HG02763 (cell line): ENCODE data around the gene TMEM37.

Experiments
- ATAC-seq: cut with Tn5 transposase; IDR thresholded peaks from one replicate; pipeline ENCODE4 v1.9.1; 2021; ENCODE audit warnings: mild to moderate bottlenecking, moderate library complexity; ENCODE audit not compliant: unreplicated experiment

TMEM37 gene

DNA sequence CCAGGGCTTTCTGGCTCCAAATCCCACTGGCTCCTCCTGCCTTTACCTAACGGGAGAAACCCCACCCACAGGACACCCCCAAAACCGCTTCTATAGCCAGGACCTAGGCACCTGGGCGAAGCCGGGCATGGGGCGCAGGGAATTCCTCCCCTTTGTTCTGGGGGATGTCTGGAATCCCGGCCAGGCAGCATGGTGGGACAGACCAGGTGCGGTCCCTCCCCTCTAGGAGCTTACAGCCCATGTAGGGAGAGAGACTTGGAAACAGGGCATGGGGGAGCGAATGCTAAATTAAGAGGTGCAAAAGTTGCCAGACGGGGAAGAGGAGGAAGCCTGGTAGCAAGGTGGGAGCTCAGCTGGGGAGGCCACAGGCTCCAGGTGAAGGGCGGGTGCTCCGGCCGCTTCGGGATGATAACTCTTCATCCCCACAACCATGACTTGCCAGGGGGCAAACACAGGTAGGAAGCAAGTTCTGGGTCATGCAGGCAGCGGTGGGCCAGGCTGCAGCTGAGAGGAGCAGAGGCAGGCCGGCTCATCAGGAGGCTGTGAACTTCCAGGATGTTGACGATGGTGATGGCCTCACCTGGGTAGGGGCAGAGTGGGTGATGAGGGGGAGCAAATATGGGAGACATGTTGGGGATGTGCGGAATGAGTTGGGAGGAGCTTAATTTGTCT is 1.3 kb downstream of the TMEM37 start:
- ATAC-seq: no peak

DNA sequence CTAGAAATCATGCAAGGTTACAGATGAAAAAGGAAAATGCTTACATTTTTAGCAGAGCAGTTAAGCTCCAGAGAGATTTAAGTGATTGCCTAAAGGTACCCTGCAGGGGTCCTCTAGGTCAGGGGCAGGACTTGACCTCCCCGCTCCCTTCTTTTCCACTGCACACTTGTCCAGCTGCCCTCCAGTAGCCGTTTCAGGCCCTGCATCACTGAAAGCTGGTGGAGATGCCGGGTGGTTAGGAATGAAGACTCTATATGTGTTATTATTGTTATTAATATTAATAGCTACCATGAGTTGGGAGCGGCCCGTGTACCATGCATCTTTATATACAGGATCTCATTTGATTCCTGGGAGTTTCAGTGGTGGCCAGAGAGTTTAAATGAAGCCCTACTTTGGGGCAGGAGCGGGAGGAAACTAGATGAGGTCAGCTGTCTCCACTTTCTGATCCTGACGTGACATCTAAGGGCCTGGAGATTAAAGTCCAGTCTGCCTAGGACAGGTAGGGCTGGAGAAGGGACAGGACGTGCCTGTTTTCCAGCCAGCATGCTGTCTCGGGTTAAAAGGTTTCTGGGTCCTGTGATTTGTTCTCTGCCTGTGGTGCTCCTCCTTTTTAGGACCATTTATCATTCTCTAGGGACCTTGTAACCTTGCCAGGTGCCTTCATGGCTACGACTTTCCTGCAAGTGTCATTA is 2.1 kb downstream of the TMEM37 start:
- ATAC-seq: no peak

DNA sequence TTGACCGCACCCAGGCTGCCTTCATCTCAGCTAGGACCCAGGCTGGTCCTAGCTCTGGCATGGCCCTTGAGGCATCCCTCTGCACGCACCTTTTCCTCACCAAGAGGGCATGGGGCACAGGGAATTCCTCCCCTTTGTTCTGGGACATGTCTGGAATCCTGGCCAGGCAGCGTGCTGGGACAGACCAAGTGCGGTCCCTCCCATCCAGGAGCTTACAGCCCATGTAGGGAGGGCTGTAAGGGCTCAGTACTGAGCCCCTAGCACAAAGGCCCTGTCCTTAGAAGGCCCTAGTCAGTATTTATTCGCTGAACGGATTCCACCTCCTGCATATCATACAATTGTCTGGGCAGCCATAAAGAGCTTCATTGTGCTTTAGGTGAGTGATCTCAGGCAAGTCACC is 3.0 kb downstream of the TMEM37 start:
- ATAC-seq: no peak

DNA sequence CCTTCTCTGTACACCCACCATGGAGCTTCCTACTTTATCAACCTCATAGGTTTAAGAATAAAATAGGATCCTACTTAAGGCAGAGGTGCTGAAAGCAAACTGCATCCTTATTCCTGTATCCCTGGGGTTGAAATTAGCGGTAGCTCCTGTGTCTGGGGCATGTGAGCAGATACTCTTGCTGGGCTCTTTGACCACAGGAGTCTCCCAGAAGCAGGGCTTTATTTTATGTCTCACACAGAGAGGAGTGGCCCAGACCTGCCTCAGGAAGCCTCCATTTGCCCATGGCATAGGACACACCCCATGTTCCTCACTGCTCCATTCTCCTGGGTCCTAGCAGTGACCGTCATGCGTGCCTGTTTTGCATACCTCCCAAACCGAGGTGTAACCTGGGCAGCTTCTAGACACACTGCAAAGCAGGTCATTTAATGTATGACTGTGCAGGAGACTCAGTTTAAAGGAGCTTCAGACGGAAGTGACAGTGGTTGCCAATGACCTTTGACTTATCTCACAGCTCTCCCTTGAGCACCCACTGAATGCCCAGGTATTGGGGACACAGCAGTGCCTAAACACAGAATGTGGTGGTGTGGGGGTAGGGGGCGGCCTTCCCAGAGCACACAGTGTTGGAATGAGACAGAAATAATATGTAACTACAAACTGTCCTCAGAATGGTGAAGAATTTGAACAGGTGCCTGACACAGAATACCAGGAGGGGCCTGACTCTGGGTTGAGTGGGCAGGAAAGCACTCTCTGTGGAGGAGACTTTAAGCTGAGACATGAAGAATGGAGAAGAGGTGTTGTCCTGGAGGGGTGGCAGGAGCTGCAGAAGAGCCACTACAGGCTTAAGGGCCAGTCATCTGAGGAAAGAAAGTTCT is 3.7 kb downstream of the TMEM37 start:
- ATAC-seq: no peak

DNA sequence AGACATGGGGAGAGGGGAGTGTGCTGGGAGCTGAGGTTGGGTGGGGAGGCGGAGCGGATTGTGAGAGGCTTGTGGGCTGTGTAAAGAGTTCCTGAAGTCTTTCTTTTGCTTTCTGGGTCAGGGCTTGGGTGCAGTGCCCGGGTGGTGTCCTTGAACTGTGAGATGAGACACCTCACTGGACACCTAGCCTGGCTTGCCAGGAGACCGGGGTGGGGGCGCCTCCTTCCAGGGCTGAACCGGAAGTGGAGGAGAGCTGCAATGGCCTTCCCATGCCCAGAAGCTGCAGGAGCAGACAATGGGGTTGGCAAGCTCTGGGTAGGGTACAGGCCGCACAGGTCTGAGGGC is 4.3 kb downstream of the TMEM37 start:
- ATAC-seq: no peak

DNA sequence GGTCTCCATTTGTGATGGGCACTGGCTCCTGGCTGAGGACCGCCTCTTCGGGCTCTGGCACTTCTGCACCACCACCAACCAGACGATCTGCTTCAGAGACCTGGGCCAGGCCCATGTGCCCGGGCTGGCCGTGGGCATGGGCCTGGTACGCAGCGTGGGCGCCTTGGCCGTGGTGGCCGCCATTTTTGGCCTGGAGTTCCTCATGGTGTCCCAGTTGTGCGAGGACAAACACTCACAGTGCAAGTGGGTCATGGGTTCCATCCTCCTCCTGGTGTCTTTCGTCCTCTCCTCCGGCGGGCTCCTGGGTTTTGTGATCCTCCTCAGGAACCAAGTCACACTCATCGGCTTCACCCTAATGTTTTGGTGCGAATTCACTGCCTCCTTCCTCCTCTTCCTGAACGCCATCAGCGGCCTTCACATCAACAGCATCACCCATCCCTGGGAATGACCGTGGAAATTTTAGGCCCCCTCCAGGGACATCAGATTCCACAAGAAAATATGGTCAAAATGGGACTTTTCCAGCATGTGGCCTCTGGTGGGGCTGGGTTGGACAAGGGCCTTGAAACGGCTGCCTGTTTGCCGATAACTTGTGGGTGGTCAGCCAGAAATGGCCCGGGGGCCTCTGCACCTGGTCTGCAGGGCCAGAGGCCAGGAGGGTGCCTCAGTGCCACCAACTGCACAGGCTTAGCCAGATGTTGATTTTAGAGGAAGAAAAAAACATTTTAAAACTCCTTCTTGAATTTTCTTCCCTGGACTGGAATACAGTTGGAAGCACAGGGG is 5.5 kb downstream of the TMEM37 start:
- ATAC-seq: no peak

DNA sequence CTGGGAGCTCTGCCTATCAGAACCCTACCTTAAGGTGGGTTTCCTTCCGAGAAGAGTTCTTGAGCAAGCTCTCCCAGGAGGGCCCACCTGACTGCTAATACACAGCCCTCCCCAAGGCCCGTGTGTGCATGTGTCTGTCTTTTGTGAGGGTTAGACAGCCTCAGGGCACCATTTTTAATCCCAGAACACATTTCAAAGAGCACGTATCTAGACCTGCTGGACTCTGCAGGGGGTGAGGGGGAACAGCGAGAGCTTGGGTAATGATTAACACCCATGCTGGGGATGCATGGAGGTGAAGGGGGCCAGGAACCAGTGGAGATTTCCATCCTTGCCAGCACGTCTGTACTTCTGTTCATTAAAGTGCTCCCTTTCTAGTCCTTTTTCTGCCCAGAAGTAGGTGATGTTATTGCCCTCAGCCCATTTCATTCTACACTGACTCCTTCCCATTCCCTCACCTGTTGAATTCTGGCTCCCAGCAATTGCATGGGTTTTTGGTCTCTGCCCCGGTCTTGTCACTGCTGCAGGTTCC is 6.5 kb downstream of the TMEM37 start:
- ATAC-seq: no peak

DNA sequence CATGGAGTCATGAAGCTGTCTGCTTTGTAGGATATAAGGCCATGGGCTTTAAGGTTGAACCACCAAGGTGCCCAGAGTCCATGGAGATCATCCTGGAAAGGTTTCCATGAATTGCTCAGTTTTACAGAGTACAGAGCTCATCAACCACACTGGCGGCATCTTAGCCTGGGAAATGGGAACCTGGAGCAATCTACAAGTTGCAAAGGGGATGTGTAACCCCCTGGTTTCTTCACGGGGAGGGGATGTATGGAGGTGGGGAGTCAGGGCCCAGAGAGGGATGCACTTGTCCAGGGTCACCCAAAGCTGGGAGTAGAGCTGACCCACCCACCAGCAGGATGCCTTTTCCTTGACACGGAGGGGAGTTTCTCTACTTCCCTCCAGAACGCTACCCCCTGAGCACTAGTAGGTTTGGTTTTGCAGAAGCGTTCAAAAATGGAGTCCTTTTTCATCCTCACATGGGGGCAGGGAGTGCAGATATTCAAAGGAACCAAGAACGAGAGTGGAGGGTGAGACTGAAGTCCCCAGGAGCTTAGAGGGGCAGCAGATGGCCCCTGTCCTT is 7.2 kb downstream of the TMEM37 start:
- no peak for ATAC-seq

DNA sequence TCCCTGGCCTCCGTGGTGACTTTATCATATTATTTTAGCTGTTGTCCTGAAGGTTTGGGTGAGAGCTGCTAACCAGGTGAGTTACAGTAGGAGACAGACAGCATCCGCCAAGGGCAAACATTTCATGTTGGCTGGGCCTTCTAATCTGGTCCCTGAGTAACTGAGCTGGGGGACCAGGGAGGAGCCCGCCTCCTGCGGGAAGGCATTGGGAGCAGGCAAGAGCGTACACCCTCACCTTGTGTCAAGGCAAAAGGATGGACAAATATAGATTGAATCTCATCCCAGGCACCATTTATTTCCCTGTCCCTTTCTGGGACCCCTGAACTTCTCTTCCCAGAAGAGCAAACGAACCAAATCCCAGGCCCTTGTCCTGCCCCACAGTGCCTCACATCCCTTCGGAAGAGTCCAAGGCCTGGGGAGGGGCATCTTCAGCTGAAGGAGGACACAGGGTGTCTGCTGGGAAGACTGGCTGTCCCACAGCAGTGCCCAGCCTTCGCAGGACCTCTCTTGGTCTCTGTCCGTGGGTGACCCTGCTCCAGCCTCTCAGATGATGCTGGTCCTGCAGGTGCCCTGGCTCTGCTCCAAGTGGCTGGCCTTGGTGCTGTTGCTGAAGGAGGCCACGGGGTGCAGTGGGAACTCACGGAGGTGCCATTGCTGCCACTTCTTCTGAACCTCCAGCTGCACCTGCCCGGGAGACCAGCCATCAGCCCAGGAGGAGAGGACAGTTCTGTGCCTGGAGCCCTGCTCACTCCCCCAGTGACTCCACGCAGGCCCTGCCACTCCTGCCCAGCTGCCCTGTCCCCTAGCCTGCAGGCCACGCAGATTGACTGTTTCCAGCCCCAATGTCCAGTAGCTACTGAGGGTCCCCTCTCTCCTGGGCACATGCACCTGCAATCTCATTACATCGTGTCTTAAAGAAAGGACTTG is 8.2 kb downstream of the TMEM37 start:
- no peak for ATAC-seq

DNA sequence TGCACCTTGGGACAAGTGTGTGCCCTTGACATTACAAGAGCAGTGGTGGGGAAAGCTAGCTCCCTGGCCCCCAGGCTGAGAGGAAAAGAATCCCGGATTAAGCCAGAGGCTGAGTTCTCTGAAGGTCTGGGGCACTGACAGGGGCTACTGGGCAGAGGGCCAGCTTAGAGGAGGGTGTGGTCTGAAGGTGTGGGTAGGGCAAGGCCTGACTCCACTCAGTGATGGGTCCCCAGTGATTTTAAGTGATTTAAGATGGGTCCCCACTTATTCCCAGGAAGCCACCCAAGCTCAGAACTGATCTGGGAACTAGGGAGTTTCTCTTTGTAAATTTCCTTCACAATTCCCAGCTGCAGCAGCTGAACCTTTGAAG is 8.8 kb downstream of the TMEM37 start:
- no peak for ATAC-seq

DNA sequence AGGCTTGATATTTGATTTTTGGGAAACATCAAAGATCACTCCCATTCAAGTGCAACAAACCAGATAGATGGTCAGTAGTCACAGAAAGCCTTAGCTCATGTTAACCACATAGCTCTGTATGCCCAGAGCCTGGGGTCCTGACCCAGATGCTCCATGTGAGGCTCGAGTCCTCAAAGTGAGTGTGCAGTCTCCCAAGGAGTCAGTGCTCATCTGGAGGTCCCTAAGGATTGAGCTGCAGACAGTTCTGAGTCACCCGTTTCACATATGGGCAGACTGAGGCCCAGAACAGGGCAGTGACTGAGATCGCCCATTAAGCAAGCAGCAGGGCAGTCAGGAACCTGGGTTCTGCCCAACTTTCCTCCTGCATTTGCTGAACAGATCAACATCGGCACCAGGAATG is 9.2 kb downstream of the TMEM37 start:
- no peak for ATAC-seq

DNA sequence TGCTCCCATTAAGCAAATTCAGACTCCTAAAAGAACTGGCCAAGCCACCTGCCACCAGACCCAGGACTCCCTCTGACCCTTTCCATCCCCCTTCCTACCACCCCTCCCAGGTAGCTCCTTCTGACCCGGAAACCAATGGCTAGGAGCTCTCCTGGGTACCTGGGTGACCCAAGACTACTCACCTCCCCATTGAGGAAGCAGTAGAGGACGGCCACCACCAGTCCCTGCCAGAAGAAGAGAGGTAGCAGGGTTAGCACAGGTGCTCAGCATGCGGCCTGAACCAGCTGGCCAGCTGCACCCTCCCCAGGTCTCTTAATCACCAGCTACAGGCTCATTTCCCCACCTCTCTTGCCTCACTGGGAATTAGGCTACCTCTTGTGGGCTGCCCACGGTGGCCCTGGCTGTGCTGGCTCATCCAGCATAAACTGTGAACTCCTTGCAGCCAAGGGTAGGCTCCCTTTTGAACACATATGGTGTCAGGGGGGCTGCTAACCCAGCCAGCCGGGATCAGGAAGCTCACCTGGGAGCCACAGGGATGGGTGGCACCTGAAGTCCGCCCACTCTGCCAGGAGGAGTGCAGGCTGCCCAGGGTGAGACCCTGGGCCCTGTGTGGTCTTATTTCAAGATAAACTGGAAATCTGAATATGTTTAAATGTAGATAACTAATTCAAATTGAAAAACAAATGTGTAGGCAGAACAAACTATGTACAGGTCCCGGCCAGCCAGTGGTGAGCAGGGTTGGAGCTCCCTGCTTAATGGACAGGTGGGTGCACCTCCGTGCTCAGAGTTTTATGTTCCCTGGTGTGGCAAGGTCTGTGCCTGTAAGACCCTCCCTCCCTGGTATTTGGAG is 9.9 kb downstream of the TMEM37 start:
- ATAC-seq: no peak

DNA sequence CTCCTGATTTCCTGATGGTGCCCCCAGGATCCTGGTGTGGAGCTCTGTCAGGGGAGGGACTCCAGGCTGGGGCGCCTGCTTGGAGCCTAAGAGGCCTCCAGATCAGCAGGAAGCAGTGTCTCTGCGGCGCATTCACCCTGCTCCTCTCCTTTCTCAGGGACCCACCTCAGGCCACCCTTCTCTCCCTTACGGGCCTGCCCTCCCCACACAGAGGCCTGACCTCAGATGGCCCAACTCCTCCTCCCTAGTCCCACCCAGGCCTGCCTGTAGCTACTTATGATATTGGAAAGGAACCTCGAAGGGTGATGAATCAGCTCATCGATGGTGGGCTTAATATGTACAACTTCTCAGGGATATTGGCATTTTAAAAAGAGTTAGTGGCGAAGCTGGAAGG is 10.6 kb downstream of the TMEM37 start:
- ATAC-seq: no peak

DNA sequence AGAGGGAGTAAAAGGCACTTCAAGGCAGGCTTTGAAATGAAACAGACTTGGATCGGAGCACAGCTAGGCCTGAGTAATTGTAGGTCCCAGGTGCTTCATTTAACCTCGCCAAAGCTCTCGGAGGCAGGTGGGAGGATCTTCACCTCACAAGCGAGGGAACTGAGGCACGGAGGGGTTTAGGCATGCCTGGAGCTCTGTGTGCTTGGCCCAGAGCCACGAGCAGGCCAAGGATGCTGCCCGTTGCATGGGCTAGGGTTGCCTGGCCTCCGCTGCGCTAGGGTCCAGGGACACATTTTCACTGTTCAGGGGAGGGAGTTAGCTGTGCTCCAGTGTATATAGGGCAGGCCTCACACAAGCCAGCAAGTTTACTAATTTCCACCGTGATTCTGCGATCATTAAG is 11.2 kb downstream of the TMEM37 start:
- ATAC-seq: no peak

DNA sequence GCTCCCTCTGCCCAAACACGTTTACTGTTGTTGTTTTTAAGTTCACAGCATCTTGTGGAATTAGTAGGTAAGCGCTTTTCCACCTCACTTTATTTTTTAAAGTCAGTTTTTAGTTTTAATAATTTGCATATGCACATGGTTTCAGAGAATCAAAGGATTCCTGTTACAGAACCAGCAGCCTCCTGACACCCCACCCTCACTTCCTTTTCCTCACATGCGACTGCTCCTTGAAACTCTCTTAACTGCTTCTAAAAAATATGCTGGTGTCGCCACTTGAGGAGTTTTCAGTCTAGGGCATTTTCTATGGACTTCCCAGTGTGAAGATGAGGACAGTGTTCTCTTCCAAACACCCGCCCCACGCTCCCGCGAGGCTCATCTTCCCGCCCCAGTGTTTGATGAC is 14.4 kb downstream of the TMEM37 start:
- no peak for ATAC-seq

DNA sequence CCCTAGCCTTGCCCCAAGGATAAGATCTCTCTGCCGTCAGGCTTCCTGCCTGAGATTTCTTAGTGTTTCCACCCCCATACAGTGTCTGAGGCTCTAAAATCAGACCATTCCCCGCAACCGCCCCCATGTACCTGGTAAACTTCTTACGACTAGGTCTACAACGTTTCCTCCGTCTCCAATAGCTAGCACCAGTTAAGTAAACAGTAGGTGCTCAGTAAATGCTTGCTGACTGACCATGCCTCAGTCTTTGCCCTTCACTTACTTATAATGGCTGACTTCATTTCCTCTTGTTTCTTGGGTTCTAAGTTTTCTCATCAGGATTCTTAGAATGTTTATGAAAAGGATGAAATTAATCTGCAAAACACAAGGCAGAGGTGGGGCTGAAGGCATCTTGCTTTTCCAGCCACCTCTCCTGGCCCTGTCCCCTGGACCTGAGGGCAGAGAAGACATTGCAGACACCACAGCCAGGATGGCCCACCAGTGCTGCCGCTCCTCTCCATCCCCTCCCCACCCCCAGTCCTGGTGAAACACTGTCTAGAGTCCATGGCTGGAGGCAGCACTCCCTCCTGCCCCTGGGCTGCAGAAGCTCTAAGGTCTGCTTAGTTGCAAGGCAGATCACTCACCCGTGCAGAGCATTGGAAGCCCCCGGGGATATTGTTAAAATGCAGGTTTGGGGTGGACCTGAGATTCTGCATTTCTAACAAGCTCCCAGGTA is 16.9 kb downstream of the TMEM37 start:
- ATAC-seq: no peak

DNA sequence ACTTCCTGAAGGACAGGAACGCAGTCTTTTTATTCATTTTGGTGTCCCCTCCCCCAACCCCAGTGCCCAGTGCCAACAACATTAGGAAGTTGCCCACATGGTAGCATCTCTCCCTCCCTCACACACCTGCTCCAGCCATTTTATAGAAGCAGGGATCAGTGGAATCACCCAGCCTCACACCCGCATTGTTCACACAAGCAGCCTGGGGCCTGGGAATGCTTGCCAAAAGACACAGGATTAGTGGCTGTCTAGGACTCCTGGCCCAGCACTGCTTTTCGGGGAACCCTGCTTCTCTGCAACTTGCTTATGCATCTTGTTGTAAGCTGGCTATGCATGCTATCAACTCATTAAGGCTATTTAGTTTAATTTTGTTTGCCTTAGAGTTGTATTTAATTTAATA is 17.9 kb downstream of the TMEM37 start:
- ATAC-seq: no peak
